IMR-90 (cell line): ENCODE measurements around the gene TRDN. TPM values are rescaled to one million over a fixed set of nuclear protein-coding genes. Genes with fewer than 3 reads are reported as not detected.

Source experiments
- ATAC-seq: fragments of 200-7000 bp; cut with Tn5 transposase; 2 replicates; pipeline ENCODE4 v1.9.1; 2020; ENCODE audit warnings: low read depth, mild to moderate bottlenecking, moderate library complexity
- BruUV-seq: library from RNA; stranded (reverse); fragments of 400-500 nt; replicated peaks from 2 replicates; lab custom pipeline; 2021; lab: Mats Ljungman, UMichigan
- CTCF ChIA-PET: fragments of 300-600 bp; formaldehyde crosslinking; extraction: SDS; loops from one replicate; lab custom pipeline; 2021; ENCODE audit warnings: antibody characterized with exemption; lab: Yijun Ruan, JAX
- POLR2A ChIA-PET: fragments of 300-600 bp; sonication (Branson Sonifier 250); formaldehyde crosslinking; loops from one replicate; lab custom pipeline; 2022; ENCODE audit warnings: antibody characterized with exemption; ENCODE audit not compliant: unreplicated experiment; lab: Charles Lee
- DNase-seq: peaks from one replicate; pipeline ENCODE4 v3.0.0; 2013
- H2AFZ ChIP-seq: replicated peaks from 2 replicates; pipeline ENCODE3; 2013; ENCODE audit warnings: low read length, mild to moderate bottlenecking; ENCODE audit not compliant: poor library complexity
- H2AK5ac ChIP-seq: 2 replicates; pipeline ENCODE4 v1.6.1; 2013; ENCODE audit warnings: low read depth, low read length, inconsistent platforms
- H2AK9ac ChIP-seq: replicated peaks from 2 replicates; pipeline ENCODE3; 2013; ENCODE audit warnings: mild to moderate bottlenecking, low read depth, low read length, moderate library complexity; ENCODE audit not compliant: poor library complexity
- H2BK120ac ChIP-seq: 2 replicates; pipeline ENCODE4 v1.6.1; 2013; ENCODE audit warnings: low read depth, low read length, inconsistent platforms
- H2BK15ac ChIP-seq: 3 replicates; pipeline ENCODE4 v1.6.1; 2013; ENCODE audit warnings: low read depth, low read length, inconsistent platforms
- H2BK20ac ChIP-seq: 2 replicates; pipeline ENCODE4 v1.6.1; 2013; ENCODE audit warnings: low read depth, mild to moderate bottlenecking, inconsistent platforms, low read length, moderate library complexity
- H2BK5ac ChIP-seq: 2 replicates; pipeline ENCODE4 v1.6.1; 2013; ENCODE audit warnings: mild to moderate bottlenecking, low read depth, low read length, inconsistent platforms; ENCODE audit not compliant: poor library complexity, severe bottlenecking
- H3K14ac ChIP-seq: replicated peaks from 2 replicates; pipeline ENCODE4 v1.6.1; 2013; ENCODE audit warnings: low read depth, low read length, inconsistent platforms
- H3K18ac ChIP-seq: 2 replicates; pipeline ENCODE4 v1.6.1; 2013; ENCODE audit warnings: low read depth, low read length, control low read depth
- H3K23ac ChIP-seq: 2 replicates; pipeline ENCODE4 v1.6.1; 2013; ENCODE audit warnings: low read depth, low read length, inconsistent platforms
- H3K27ac ChIP-seq: 2 replicates; pipeline ENCODE4 v1.5.1; 2013; ENCODE audit warnings: mild to moderate bottlenecking, control low read depth, low read length; ENCODE audit not compliant: insufficient read depth
- H3K27me3 ChIP-seq: 2 replicates; pipeline ENCODE4 v1.6.1; 2013; ENCODE audit warnings: low read length; ENCODE audit not compliant: control insufficient read depth, insufficient read depth
- H3K36me3 ChIP-seq: 2 replicates; pipeline ENCODE4 v1.6.1; 2013; ENCODE audit warnings: low read length, mixed read lengths; ENCODE audit not compliant: control insufficient read depth, insufficient read depth
- H3K4ac ChIP-seq: 2 replicates; pipeline ENCODE4 v1.6.1; 2013; ENCODE audit warnings: low read depth, low read length, inconsistent platforms
- H3K4me1 ChIP-seq: 2 replicates; pipeline ENCODE4 v1.6.1; 2013; ENCODE audit warnings: low read length, mixed read lengths; ENCODE audit not compliant: control insufficient read depth, insufficient read depth
- H3K4me2 ChIP-seq: 2 replicates; pipeline ENCODE4 v1.6.1; 2013; ENCODE audit warnings: low read depth, mild to moderate bottlenecking, control low read depth, low read length, moderate library complexity
- H3K4me3 ChIP-seq: 2 replicates; pipeline ENCODE4 v1.5.1; 2013; ENCODE audit warnings: low read depth, mild to moderate bottlenecking, control low read depth, low read length, moderate library complexity; ENCODE audit not compliant: insufficient read depth
- H3K56ac ChIP-seq: 2 replicates; pipeline ENCODE4 v1.6.1; 2013; ENCODE audit warnings: low read length, inconsistent platforms; ENCODE audit not compliant: insufficient read depth; ENCODE audit errors: extremely low read depth
- H3K79me1 ChIP-seq, 2 experiments: 2 replicates each; pipeline ENCODE4 v1.6.1; 2013; ENCODE audit warnings: low read length in 2 of 2, inconsistent platforms in 1 of 2, low read depth in 1 of 2
- H3K9ac ChIP-seq: 2 replicates; pipeline ENCODE4 v1.6.1; 2013; ENCODE audit warnings: low read depth, low read length, control low read depth
- H3K9me1 ChIP-seq: 2 replicates; pipeline ENCODE4 v1.6.1; 2013; ENCODE audit warnings: low read length, inconsistent platforms; ENCODE audit not compliant: insufficient read depth
- H3K9me3 ChIP-seq: 2 replicates; pipeline ENCODE4 v1.6.1; 2013; ENCODE audit warnings: low read length; ENCODE audit not compliant: control insufficient read depth, insufficient read depth
- H4K20me1 ChIP-seq: 2 replicates; pipeline ENCODE4 v1.6.1; 2013; ENCODE audit warnings: low read length, inconsistent platforms; ENCODE audit not compliant: insufficient read depth
- H4K5ac ChIP-seq: 2 replicates; pipeline ENCODE4 v1.6.1; 2013; ENCODE audit warnings: mild to moderate bottlenecking, low read depth, low read length, control low read depth
- H4K8ac ChIP-seq, 2 experiments: 2 replicates each; pipeline ENCODE4 v1.6.1; 2013; ENCODE audit warnings: low read depth in 2 of 2, low read length in 2 of 2, control low read depth in 1 of 2, inconsistent platforms in 1 of 2
- H4K91ac ChIP-seq: 2 replicates; pipeline ENCODE4 v1.6.1; 2013; ENCODE audit warnings: low read depth, low read length, inconsistent platforms; ENCODE audit not compliant: insufficient read depth
- BHLHE40 ChIP-seq: fragments of 150-350 bp; IDR thresholded peaks from 2 replicates; pipeline ENCODE4 v1.6.1; 2016; ENCODE audit warnings: mild to moderate bottlenecking, low read depth, low read length
- CEBPB ChIP-seq: IDR thresholded peaks from 2 replicates; pipeline ENCODE4 v1.6.1; 2012; ENCODE audit warnings: low read depth, low read length, improper control_type of control experiment
- CTCF ChIP-seq: conservative IDR thresholded peaks from 2 replicates; pipeline ENCODE4 v1.5.1; 2012; ENCODE audit warnings: mild to moderate bottlenecking, low read depth, low read length, improper control_type of control experiment
- ELK1 ChIP-seq: fragments of 150-350 bp; IDR thresholded peaks from 2 replicates; pipeline ENCODE4 v1.6.1; 2016; ENCODE audit warnings: low read depth, mild to moderate bottlenecking, low read length, moderate library complexity, borderline replicate concordance
- FOS ChIP-seq: fragments of 150-350 bp; IDR thresholded peaks from 2 replicates; pipeline ENCODE4 v1.6.1; 2016; ENCODE audit warnings: low read depth, low read length
- MXI1 ChIP-seq: IDR thresholded peaks from 2 replicates; pipeline ENCODE4 v1.6.1; 2012; ENCODE audit warnings: low read depth, mild to moderate bottlenecking, low read length, moderate library complexity, borderline replicate concordance
- POLR2A ChIP-seq: IDR thresholded peaks from 2 replicates; pipeline ENCODE4 v1.6.1; 2012; ENCODE audit warnings: mild to moderate bottlenecking, low read depth, low read length
- RAD21 ChIP-seq: IDR thresholded peaks from 2 replicates; pipeline ENCODE4 v1.6.1; 2012; ENCODE audit warnings: low read length, improper control_type of control experiment
- RCOR1 ChIP-seq: IDR thresholded peaks from 2 replicates; pipeline ENCODE4 v1.6.1; 2012; ENCODE audit warnings: mild to moderate bottlenecking, low read length, improper control_type of control experiment; ENCODE audit not compliant: insufficient replicate concordance
- RFX5 ChIP-seq: IDR thresholded peaks from 2 replicates; pipeline ENCODE4 v1.8.0; 2012; ENCODE audit warnings: low read depth, mild to moderate bottlenecking, low read length, moderate library complexity
- SMC3 ChIP-seq: fragments of 150-350 bp; IDR thresholded peaks from 2 replicates; pipeline ENCODE4 v1.6.1; 2016; ENCODE audit warnings: low read depth, mild to moderate bottlenecking, antibody characterized with exemption, low read length, moderate library complexity
- WGBS, 2 experiments: methylation state at CpG; one replicate each; pipeline versions ENCODE4 v1.1.5 to v1.1.7; 2013; ENCODE audit warnings: missing lambda C conversion rate in 2 of 2; ENCODE audit not compliant: insufficient read length in 1 of 2; ENCODE audit errors: extremely low coverage in 2 of 2; 5-methylcytosine and 5-hydroxymethylcytosine counted together
- dilution Hi-C: fragments of 300-500 bp; cut with HindIII; formaldehyde crosslinking; loops from one replicate; pipeline ENCODE4 v1.14.3; 2018; ENCODE audit warnings: low sequenced_read_pairs; ENCODE audit not compliant: unreplicated experiment
- in situ Hi-C: fragments of 300-500 bp; cut with MboI; formaldehyde crosslinking; loops from 3 replicates; pipeline ENCODE4 v1.14.3; 2019; ENCODE audit warnings: low sequenced_read_pairs, inconsistent platforms, mixed read lengths
- intact Hi-C: fragments of 100-400 bp; cut with micrococcal nuclease; formaldehyde crosslinking; loops from 2 replicates; pipeline ENCODE4 v1.10.0; 2022
- polyA plus RNA-seq, 3 experiments: library from polyadenylated mRNA; depleted of rRNA; stranded (reverse); fragments of >200 nt; gene quantifications; 2 replicates each; pipeline ENCODE4 v1.2.3, GENCODE V29; 2012; ENCODE audit warnings: low replicate concordance in 1 of 3
- total RNA-seq: library from RNA; depleted of rRNA; stranded (reverse); fragments of >200 nt; gene quantifications from 2 replicates; pipeline ENCODE4 v1.2.3, GENCODE V29; 2012
- TF ChIP-seq, protein P1 (sequence below): fragments of 150-350 bp; IDR thresholded peaks from 2 replicates; pipeline ENCODE4 v1.6.1; 2017; ENCODE audit warnings: mild to moderate bottlenecking, antibody characterized with exemption, low read length, low read depth

The TRDN gene
- total and polyA plus RNA-seq, 2 of the 4 experiments (the other 2 are of a cell fraction) = not detected

GRCh38 chr6:123524781-123525180, 112.0 kb downstream of the TRDN start:
- no peak overlapping the region for H2BK120ac ChIP-seq
- H3K4me2 ChIP-seq = no peak overlapping the region
- CTCF ChIA-PET = no interaction called here
- no peak overlapping the region for H2BK15ac ChIP-seq
- no peaks in the 10 kb centered on the region for H3K36me3 ChIP-seq
- no peak overlapping the region for H4K91ac ChIP-seq
- H4K8ac ChIP-seq = no peak overlapping the region
- dilution Hi-C loops = no loop called here
- H3K79me1 ChIP-seq = no peaks in the 10 kb centered on the region
- H3K18ac ChIP-seq = no peak overlapping the region
- no peak overlapping the region for H3K4ac ChIP-seq
- H3K23ac ChIP-seq = no peak overlapping the region
- no CpG with 5 or more reads among the region's 1 CpG for WGBS, 2 experiments
- H3K4me1 ChIP-seq = no peaks in the 10 kb centered on the region
- H3K27me3 ChIP-seq = no peaks in the 10 kb centered on the region
- H2AK5ac ChIP-seq = no peak overlapping the region
- H4K5ac ChIP-seq = no peak overlapping the region
- no peak overlapping the region for H3K27ac ChIP-seq
- H3K4me3 ChIP-seq = no peak overlapping the region
- no peak overlapping the region for H3K9ac ChIP-seq
- H3K14ac ChIP-seq = no peak overlapping the region
- no peak overlapping the region for H3K56ac ChIP-seq
- ATAC-seq (no peak), DNase-seq (no peak)
- H2BK5ac ChIP-seq = no peak overlapping the region
- BruUV-seq = no TSS peak
- H4K20me1 ChIP-seq = no peaks in the 10 kb centered on the region
- POLR2A ChIA-PET = no interaction called here
- TF ChIP-seq POLR2A = no peak
- TF ChIP-seq MXI1 = no peak
- no peak for TF ChIP-seq CEBPB
- no peak for TF ChIP-seq RFX5
- TF ChIP-seq FOS = no peak
- TF ChIP-seq SMC3 = no peak
- no peak for TF ChIP-seq CTCF
- TF ChIP-seq ELK1 = no peak
- TF ChIP-seq RCOR1 = no peak
- no peak for TF ChIP-seq RAD21
- TF ChIP-seq, protein P1, sequence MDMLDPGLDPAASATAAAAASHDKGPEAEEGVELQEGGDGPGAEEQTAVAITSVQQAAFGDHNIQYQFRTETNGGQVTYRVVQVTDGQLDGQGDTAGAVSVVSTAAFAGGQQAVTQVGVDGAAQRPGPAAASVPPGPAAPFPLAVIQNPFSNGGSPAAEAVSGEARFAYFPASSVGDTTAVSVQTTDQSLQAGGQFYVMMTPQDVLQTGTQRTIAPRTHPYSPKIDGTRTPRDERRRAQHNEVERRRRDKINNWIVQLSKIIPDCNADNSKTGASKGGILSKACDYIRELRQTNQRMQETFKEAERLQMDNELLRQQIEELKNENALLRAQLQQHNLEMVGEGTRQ = no peak
- TF ChIP-seq BHLHE40 = no peak
- no peak overlapping the region for H2BK20ac ChIP-seq
- no peaks in the 10 kb centered on the region for H3K9me1 ChIP-seq
- no peak overlapping the region for H2AK9ac ChIP-seq
- H3K9me3 ChIP-seq = peaks cover 2% of the 10 kb centered on the region; the same call in 1 of the 2 replicates
- intact Hi-C loops = no loop called here
- in situ Hi-C loops = no loop called here
- no peak overlapping the region for H2AFZ ChIP-seq
